Mesodermal cell (in vitro differentiated cells): ENCODE results near the gene GRK6.
A peak's percentile ranks its signal among the peaks of the same experiment; 100 is the strongest.

Source experiments
- H3K27ac ChIP-seq: 2 replicates; pipeline ENCODE4 v1.7.0; 2013; ENCODE audit warnings: mild to moderate bottlenecking, low read depth, low read length, moderate library complexity; ENCODE audit not compliant: severe bottlenecking
- H3K36me3 ChIP-seq: 2 replicates; pipeline ENCODE4 v1.7.1; 2013; ENCODE audit warnings: mild to moderate bottlenecking, low read length, moderate library complexity; ENCODE audit not compliant: control insufficient read depth, insufficient read depth
- H3K4me1 ChIP-seq: one replicate; pipeline ENCODE4 v1.7.1; 2013; ENCODE audit warnings: mild to moderate bottlenecking, low read length; ENCODE audit not compliant: insufficient read depth, control insufficient read depth, poor library complexity, severe bottlenecking
- H3K4me3 ChIP-seq: 2 replicates; pipeline ENCODE4 v1.7.0; 2013; ENCODE audit warnings: low read length, control low read depth, mild to moderate bottlenecking; ENCODE audit not compliant: insufficient read depth, poor library complexity, severe bottlenecking; ENCODE audit errors: extremely low read depth
- H3K9me3 ChIP-seq: 2 replicates; pipeline ENCODE4 v1.7.1; 2013; ENCODE audit warnings: mild to moderate bottlenecking, low read length, moderate library complexity; ENCODE audit not compliant: control insufficient read depth
- WGBS, 2 experiments: methylation state at CpG; one replicate each; pipeline ENCODE4 v1.1.5; 2013; ENCODE audit warnings: missing lambda C conversion rate in 2 of 2; ENCODE audit not compliant: insufficient coverage in 2 of 2; 5-methylcytosine and 5-hydroxymethylcytosine counted together

The GRK6 gene

DNA sequence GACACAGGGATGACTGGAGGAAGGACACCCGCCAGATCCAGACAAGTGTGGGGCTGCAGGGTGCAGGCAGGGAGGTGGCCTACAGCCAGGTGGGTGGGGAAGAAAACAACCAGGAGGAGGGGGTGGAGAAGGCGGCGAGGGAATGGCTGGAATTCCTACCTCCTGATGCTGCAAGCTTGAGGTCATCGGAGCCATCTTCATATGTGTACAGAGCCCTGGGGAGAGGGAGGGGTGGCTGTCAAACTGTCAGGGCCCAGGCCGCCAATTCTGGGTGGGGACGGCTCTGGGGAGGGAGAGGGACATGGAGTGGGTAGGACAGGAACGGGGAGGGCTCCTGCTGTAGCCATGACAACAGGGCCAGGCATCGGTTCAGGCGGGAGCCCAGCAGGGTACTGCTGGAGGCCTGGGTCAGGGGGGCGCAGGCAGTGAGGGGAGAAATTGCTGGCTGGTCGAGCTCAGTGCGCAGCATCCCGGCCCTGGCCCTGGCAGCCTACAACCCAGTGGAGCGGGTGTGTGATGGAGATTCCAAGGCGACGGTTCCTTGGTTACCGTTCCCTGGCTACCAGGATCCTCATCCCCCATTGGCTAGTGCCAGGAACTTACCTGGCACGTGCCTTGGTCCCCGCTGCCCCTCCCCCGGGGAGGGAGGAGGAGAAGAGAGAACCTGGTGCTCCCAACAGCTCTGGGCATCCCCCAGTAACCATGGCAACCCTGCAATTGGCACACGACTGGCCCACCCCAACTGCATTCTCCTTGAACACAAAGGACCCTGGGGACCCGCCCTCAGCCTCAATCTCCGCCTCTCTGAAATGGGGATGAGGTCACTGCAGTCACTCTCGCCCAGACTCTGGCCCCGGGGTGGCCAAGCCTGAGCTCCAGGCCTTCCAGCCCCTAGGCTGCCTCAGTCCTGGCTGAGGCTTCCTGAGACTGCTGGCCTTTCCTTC is 42.5 kb downstream of the GRK6 start:
- no peak overlapping the region for H3K4me3 ChIP-seq
- no peaks in the 10 kb centered on the region for H3K9me3 ChIP-seq
- peaks cover 76% of the 10 kb centered on the region for H3K36me3 ChIP-seq
- peak overlapping the region; percentile 53 for H3K27ac ChIP-seq
- WGBS, 2 experiments, result 60 to 61% methylated on average over 18 to 22 of the region's 25 CpGs
- peaks cover 41% of the 10 kb centered on the region for H3K4me1 ChIP-seq

DNA sequence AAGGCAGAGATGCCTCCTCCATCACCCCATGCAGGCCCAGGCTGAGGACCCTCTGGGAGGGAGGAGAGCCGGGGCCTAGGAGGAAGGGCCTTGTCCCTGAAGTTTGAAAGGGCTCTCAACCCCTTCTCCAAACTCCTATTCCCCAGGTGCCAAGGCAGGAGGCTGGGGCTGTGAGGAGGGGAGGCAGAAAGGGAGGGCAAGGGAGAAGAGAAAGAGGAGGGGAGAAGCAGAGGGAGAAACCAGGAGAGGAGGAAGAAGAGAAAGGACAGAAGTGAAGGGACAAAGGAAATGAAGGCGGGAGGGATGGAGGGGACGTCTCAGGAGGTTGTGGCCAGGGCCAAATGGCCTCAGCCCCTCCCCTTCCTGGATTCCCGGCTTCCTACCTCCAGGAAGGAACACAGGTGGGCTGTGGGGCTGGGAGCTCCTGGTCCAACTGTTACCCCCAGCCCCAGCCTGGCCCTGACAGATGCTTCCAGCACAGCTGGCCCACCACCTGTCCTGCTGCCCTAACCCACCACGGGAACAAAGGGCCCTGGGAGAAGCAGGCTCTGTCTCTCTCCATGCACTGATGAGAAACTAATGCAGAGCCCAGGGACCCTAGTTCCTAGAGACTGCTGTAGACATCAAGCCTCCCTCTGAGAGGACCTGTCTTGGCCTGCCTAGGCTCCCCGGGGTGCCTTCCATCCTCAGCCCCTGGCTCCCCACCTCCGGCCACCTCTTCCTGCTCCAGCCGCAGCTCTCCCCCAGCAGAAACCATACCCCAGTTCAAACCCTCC is 43.5 kb downstream of the GRK6 start:
- Histone ChIP-seq H3K9me3 (no peaks in the 10 kb centered on the region), H3K36me3 (peaks cover 72% of the 10 kb centered on the region), H3K4me1 (peaks cover 50% of the 10 kb centered on the region), H3K27ac (peak overlapping the region; percentile 53), H3K4me3 (no peak overlapping the region)
- 80 to 94% methylated on average over 4 to 6 of the region's 8 CpGs for WGBS, 2 experiments

DNA sequence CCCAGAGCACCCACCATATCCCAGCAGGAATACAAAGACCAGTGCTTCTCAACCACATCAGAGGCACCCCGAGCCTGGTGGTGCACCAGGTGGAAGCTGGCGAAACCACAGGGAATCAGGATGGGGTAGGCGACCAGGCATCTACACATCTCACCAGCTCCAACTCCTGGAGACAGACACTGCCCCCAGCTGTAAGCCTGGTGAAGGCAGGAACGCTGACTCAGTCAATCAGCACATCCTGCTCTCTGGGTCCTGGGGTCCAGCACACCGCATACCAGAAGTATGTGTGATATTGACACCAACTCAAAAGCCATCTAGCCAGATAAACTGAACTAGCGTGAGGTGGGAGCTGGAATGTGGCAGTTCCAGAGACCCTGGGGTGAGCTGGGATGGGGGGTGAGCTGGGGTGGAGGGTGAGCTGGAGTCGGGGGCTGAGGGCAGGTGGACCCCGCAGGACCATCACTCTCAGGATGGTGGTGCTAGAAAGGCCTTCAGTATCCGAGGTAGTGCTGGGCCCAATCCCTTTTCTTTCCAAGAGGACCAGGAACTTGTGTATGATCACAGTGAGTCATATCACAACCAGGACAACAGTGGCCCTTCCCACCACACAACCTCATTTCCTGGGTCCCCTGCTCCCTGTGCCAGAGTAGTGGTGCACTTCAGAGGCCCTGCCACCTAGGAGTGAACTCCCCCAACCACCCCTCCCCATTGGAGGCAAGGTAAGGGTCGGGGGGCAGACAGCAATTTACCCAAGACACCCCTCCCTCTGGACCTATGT is 44.5 kb downstream of the GRK6 start:
- no peaks in the 10 kb centered on the region for H3K9me3 ChIP-seq
- H3K36me3 ChIP-seq, result peaks cover 62% of the 10 kb centered on the region
- peak overlapping the region; percentile 81 for H3K4me3 ChIP-seq
- peaks cover 57% of the 10 kb centered on the region for H3K4me1 ChIP-seq
- no peak overlapping the region for H3K27ac ChIP-seq
- WGBS, 2 experiments, result 86 to 93% methylated on average over 6 to 9 of the region's 10 CpGs

DNA sequence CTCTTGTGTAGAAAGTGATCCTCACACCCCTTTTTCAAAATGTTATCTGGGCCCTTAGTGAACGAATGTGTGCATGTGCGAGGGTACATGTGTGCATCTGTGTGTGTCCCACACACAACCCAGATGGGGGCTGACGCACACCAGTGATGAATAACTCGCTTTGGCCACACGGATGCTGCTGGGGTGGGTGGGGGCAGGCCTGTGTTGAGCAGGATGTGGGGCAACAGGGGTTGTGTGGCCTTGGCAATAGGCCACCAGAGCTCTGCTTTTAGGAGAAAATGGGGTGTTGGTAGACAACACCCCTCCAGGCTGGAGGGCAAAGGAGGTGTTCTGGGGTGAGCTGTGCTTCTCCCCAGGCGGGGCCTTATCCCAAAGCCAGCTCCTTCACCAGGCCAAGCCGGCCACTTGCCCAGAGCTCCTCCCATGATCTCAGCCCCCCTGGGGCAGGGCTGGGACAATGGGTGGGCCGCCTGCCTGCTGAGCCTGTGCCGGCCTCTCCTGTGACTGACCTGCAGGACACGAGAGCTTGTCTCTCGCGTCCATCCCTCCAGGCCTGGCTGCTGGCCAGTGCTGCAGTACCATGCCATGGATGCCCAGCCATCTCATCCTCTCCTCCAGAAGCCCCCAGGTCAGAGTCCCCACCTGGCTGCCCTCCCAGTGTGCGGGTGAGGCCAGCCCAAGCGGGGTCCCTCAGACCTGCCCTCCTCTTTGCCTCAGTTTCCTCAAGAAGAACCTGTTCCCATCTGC is 45.3 kb downstream of the GRK6 start:
- H3K9me3 ChIP-seq, result no peaks in the 10 kb centered on the region
- H3K4me3 ChIP-seq, result peak overlapping the region; percentile 81
- H3K27ac ChIP-seq, result peak overlapping the region; percentile 36
- peaks cover 54% of the 10 kb centered on the region for H3K36me3 ChIP-seq
- H3K4me1 ChIP-seq, result peaks cover 57% of the 10 kb centered on the region
- 69 to 72% methylated on average over 7 to 9 of the region's 14 CpGs for WGBS, 2 experiments

DNA sequence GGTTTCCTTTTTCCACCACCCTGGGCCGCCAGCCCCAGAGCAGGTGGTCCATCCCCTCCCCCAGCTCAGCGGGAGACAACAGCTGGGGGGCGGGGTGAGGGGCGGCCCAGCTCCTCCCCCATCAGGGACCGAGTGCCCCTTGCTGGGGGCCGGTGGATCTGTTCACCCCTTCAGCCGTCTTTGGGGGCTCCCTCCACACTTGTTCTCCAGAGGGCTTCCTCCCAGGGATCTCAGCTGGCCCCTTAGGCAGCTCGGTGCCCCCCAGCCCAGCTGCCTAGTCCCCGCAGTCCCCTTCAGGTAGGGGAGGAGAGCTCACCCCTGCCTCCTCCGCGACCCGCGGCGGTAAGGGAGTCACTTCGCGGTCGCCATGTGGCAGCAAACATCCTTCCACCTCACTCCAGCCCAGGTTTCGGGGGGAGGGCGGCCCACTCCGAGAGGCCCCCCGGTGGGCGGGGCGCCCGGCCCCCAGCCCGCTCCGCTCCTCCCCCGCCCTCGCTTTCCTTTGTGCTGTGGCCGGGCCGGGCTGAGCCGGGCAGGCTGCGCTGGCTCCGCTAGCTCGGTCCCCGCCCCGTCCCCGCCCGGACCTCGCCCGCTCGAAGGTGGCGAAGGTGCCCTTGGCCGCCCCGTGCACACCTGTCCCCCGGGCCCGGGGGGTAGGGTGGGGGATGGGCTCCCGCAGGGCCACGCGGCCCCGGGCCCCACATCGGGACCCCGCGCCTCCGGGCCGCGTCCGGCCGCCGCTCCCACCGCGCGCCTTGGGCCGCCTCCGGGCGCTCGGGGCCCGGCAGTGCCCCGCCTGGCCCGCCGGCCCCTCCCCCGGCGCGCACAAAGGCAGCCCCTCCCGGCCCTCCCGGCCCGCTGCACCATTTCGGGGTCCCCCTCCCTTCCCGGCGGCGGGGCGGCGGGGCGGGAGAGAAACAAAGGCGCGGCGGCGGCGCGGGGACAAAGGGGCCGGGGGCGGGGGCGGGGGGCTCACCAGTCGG is 46.3 kb downstream of the GRK6 start:
- H3K27ac ChIP-seq, result peak overlapping the region; percentile 83
- peaks cover 57% of the 10 kb centered on the region for H3K4me1 ChIP-seq
- H3K4me3 ChIP-seq, result peak overlapping the region; percentile 81
- no peaks in the 10 kb centered on the region for H3K9me3 ChIP-seq
- 0% methylated on average over 35 to 52 of the region's 93 CpGs for WGBS, 2 experiments
- peaks cover 44% of the 10 kb centered on the region for H3K36me3 ChIP-seq

DNA sequence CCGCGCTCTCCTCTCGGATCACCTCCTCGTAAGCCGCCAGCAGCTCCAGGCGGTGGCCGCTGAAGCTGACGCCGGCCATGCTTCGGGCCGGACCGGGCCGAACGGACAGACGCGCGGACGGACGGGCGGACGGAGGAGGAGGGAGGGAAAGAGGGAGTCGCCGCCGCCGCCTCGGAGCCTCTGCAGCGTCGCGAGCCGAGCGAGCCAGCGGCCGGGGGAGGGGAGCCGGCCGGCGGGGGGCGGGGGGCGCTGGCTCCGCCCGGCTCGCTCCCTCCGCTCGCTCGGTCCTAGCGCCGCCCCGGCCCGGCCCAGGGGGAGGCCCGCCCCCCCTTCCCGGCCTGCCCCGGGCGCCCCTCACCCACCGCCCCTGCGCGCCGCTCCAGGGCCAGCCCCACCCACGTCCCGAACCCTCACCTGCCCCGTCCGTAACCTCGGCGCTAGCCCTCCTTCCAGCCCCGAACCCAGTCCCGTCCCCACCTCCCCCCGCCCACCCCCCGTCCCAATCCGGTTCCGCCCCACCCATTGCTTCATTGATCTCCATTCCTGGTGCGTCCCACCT is 47.0 kb downstream of the GRK6 start, which contains the start of gene DBN1:
DBN1 (minus strand) TSS at position 192 of the 559 bp plus-strand sequence; CDS start at position 79, 113 bp downstream.
- H3K4me1 ChIP-seq, result peaks cover 54% of the 10 kb centered on the region
- 0 to 1% methylated on average over 16 to 20 of the region's 69 CpGs for WGBS, 2 experiments
- peak within 1 kb of the TSS; percentile 83 for H3K27ac ChIP-seq

DNA sequence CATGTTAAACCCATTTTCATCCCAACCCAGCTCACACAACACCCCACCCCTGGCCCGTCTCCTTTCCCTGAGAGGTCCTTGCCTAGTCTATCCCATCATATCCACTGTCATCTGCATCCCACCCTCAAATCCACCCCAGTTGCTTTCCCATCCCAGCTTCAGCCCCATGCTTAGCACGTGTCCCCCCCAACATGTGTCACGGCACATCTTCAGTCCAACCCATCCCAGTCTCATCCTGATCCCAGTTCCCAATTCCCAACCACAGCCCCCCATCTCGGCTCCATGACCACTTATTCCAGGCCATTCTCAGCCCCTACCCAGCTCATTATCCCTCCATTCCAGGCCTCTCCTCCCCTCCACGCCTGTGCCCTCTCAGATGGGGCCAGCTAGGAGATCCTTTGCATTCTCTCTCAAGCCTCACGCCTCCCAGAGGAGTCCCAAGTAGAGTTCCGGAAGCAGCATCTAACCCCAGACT is 47.6 kb downstream of the GRK6 start:
- Histone ChIP-seq H3K4me3 (no peak overlapping the region), H3K27ac (no peak overlapping the region), H3K36me3 (peaks cover 36% of the 10 kb centered on the region), H3K4me1 (peaks cover 49% of the 10 kb centered on the region), H3K9me3 (no peaks in the 10 kb centered on the region)
- 52% methylated on average over 6 to 7 of the region's 7 CpGs for WGBS, 2 experiments

More for the DNA sequence above, 47.0 kb downstream of the GRK6 start, which contains the start of gene DBN1:
- no peaks in the 10 kb centered on the region for H3K9me3 ChIP-seq
- peaks cover 37% of the 10 kb centered on the region for H3K36me3 ChIP-seq
- peak within 1 kb of the TSS; percentile 81 for H3K4me3 ChIP-seq

DNA sequence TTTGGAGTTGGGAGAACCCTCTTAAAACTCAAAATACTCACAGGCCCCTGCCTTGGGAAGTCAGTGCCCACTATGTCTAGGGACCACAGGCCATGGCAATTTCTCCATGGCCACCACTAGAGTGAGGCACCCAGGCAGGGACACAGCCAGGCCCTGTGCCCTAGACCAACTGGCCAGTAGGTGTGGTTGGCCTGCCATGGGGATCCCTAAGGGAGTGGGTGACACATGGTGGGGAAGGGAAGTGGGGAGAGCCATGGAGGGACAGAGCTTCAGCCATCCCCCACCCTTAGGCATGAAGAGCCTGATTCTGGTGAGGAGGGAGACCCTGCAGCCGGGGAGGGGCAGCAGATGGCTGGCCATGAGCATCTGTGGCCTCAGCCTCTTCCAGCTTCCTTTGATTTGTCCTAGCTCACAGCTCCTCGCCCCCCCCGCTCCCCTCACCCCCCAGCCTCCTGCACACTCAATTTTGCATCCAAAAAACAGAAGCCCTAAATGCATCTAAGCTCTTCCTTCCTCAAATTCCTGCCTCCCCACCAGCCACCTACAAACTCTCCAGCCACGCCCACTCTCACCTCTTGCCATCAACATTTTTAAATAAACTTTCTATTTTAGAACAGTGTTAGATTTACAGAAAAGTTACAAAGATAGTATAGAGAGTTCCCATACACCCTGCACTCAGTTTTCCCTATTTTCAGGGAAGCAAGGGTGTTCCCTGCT is 48.5 kb downstream of the GRK6 start:
- Histone ChIP-seq H3K27ac (no peak overlapping the region), H3K4me3 (no peak overlapping the region), H3K9me3 (no peaks in the 10 kb centered on the region), H3K36me3 (peaks cover 32% of the 10 kb centered on the region), H3K4me1 (peaks cover 42% of the 10 kb centered on the region)
- WGBS, 2 experiments, result 60 to 69% methylated on average over 1 to 3 of the region's 4 CpGs
